KMS-11 (cell line): Measurements from ENCODE around the gene RAB3GAP2.
"Not testable (repeated sequence)": the region's sequence is repeated elsewhere in the genome, so short reads cannot be mapped to it uniquely, and the experiment has no call there.

Source experiments
- H2AFZ ChIP-seq: fragments of 200-600 bp; sonication (generic); 2 replicates; pipeline ENCODE4 v1.6.1; 2016; ENCODE audit warnings: antibody characterized with exemption, mixed run types, low read depth
- H3K27ac ChIP-seq: fragments of 200-600 bp; sonication (generic); 2 replicates; pipeline ENCODE4 v1.6.1; 2016; ENCODE audit warnings: mild to moderate bottlenecking, mixed run types
- H3K27me3 ChIP-seq: fragments of 200-600 bp; sonication (generic); 2 replicates; pipeline ENCODE4 v1.6.1; 2017; ENCODE audit warnings: mild to moderate bottlenecking, low read depth, mixed run types, moderate library complexity; ENCODE audit not compliant: insufficient read depth
- H3K36me3 ChIP-seq: fragments of 200-600 bp; sonication (generic); 2 replicates; pipeline ENCODE4 v1.6.1; 2017; ENCODE audit warnings: mild to moderate bottlenecking, mixed run types; ENCODE audit not compliant: insufficient read depth
- H3K4me1 ChIP-seq: fragments of 200-600 bp; sonication (generic); 2 replicates; pipeline ENCODE4 v1.6.1; 2016; ENCODE audit warnings: mild to moderate bottlenecking, low read depth, mixed run types; ENCODE audit not compliant: poor library complexity, severe bottlenecking
- H3K4me2 ChIP-seq: fragments of 200-600 bp; sonication (generic); 2 replicates; pipeline ENCODE4 v1.7.0; 2016; ENCODE audit warnings: mild to moderate bottlenecking, mixed run types
- H3K4me3 ChIP-seq: fragments of 200-600 bp; sonication (generic); IDR thresholded peaks from 2 replicates; pipeline ENCODE4 v1.6.1; 2017; ENCODE audit warnings: low read depth, low read length, mixed read lengths; ENCODE audit not compliant: insufficient read depth
- H3K79me2 ChIP-seq: fragments of 200-600 bp; sonication (generic); 2 replicates; pipeline ENCODE4 v1.6.1; 2016; ENCODE audit warnings: low read depth, mixed run types; ENCODE audit not compliant: insufficient read depth
- H3K9ac ChIP-seq: fragments of 200-600 bp; sonication (generic); 2 replicates; pipeline ENCODE4 v1.6.1; 2016; ENCODE audit warnings: mild to moderate bottlenecking, mixed run types
- H4K20me1 ChIP-seq: fragments of 200-600 bp; sonication (generic); 2 replicates; pipeline ENCODE4 v1.6.1; 2016; ENCODE audit warnings: mild to moderate bottlenecking, mixed run types; ENCODE audit not compliant: insufficient read depth
- CTCF ChIP-seq: fragments of 200-600 bp; sonication (generic); conservative IDR thresholded peaks from 2 replicates; pipeline ENCODE4 v1.6.1; 2017; ENCODE audit warnings: low read depth, mild to moderate bottlenecking, antibody characterized with exemption, low read length, moderate library complexity, mixed read lengths

RAB3GAP2 gene

DNA sequence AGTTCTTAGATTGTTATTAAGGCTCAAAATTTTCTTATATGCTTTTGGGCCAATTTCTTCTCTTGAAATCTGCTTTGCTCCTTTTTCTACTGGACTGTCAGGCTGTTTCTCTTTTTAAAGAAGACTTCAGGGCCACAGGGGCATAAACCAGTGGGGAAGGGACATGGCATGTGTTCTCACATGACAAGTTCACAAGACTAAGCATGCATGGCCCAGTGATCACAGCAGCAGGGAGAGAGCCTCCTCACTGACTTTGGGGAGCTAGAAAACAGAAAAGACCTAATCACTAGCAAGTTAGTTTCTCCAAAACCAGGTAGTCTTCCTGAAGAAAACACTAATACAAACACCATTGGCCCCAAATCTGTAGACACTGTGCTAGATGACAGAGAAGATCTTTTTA is 64.8 kb downstream of the RAB3GAP2 start:
- no peak overlapping the region for H3K9ac ChIP-seq
- H2AFZ ChIP-seq, result no peak overlapping the region
- no peaks in the 10 kb centered on the region for H3K79me2 ChIP-seq
- no peak overlapping the region for H3K27ac ChIP-seq
- H3K27me3 ChIP-seq, result no peaks in the 10 kb centered on the region
- no peaks in the 10 kb centered on the region for H3K4me1 ChIP-seq
- no peak for TF ChIP-seq CTCF
- no peaks in the 10 kb centered on the region for H3K36me3 ChIP-seq
- H3K4me3 ChIP-seq, result no peak overlapping the region
- no peaks in the 10 kb centered on the region for H4K20me1 ChIP-seq
- H3K4me2 ChIP-seq, result no peak overlapping the region

DNA sequence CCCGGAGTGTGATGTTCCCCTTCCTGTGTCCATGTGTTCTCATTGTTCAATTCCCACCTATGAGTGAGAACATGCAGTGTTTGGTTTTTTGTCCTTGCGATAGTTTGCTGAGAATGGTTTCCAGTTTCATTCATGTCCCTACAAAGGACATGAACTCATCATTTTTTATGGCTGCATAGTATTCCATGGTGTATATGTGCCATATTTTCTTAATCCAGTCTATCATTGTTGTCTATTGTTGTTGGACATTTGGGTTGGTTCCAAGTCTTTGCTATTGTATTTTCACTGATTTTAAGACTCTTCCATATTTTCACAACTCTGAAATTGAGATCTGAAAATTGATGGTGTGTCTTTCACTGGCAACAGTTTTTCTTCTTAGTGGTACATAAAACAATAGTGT is 67.5 kb downstream of the RAB3GAP2 start:
- not testable (repeated sequence) for H2AFZ ChIP-seq, H3K36me3 ChIP-seq, H3K4me3 ChIP-seq, H4K20me1 ChIP-seq, H3K9ac ChIP-seq, H3K27me3 ChIP-seq, H3K27ac ChIP-seq, H3K4me1 ChIP-seq, H3K4me2 ChIP-seq, H3K79me2 ChIP-seq

GRCh38 chr1:220203816-220204215 is 68.4 kb downstream of the RAB3GAP2 start:
- Histone ChIP-seq H2AFZ (no peak overlapping the region), H4K20me1 (no peaks in the 10 kb centered on the region), H3K79me2 (no peaks in the 10 kb centered on the region), H3K36me3 (no peaks in the 10 kb centered on the region), H3K9ac (no peak overlapping the region), H3K4me1 (no peaks in the 10 kb centered on the region), H3K27ac (no peak overlapping the region), H3K4me2 (no peak overlapping the region), H3K4me3 (no peak overlapping the region), H3K27me3 (no peaks in the 10 kb centered on the region)
- TF ChIP-seq CTCF, result no peak

DNA sequence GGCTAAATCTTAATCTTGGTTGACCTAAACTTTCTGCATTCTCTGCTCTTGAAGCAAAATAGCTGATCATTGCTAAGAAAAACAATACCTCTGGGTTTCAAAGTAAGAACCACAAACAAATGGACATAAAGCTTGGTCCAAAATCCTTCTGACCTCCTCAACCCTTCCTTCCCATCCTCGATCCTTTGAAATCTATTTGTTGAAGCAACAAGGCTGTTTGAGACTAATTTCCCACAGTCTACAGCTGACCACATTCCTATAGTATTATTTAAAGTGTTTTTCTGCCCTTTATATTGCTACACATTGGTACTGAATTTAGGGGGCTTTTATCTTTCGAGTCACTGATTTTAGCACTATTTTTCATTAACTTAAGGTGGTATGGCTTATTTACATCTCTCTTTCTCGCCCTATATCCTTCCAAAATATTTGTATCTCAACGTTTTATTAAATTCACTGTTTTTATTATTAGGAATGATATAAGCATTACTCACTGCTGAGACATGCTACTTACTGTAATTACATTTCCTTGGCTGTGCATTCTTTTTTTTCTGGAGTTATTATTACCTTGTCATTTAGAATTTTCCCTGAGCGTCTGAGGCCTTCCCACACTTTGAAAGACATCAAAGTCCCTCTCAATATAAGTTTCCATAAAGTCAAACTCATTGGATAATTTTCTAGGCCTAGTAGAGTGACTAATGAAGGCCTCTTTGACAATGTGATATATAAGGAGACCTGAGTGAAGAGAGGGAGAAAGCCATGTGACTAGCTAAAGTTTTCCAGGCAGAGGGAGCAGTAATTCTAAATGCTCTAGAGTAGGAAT is 73.9 kb downstream of the RAB3GAP2 start:
- no peaks in the 10 kb centered on the region for H4K20me1 ChIP-seq
- H3K79me2 ChIP-seq, result no peaks in the 10 kb centered on the region
- no peak for TF ChIP-seq CTCF
- H2AFZ ChIP-seq, result no peak overlapping the region
- no peaks in the 10 kb centered on the region for H3K36me3 ChIP-seq
- H3K4me1 ChIP-seq, result no peaks in the 10 kb centered on the region
- H3K27ac ChIP-seq, result no peak overlapping the region
- no peak overlapping the region for H3K4me3 ChIP-seq
- H3K27me3 ChIP-seq, result no peaks in the 10 kb centered on the region
- H3K9ac ChIP-seq, result no peak overlapping the region
- no peak overlapping the region for H3K4me2 ChIP-seq

GRCh38 chr1:220195701-220196100 is 76.6 kb downstream of the RAB3GAP2 start:
- Histone ChIP-seq H3K27me3 (no peaks in the 10 kb centered on the region), H3K36me3 (no peaks in the 10 kb centered on the region), H2AFZ (no peak overlapping the region), H3K79me2 (no peaks in the 10 kb centered on the region), H3K4me2 (no peak overlapping the region), H3K4me3 (no peak overlapping the region), H3K4me1 (no peaks in the 10 kb centered on the region), H3K9ac (no peak overlapping the region), H3K27ac (no peak overlapping the region), H4K20me1 (no peaks in the 10 kb centered on the region)
- TF ChIP-seq CTCF, result no peak
